Measurements from ENCODE around the gene MED13L. TPM values are rescaled to one million over a fixed set of nuclear protein-coding genes. Genes with fewer than 3 reads are reported as not detected.

Gene MED13L
- total and polyA plus RNA-seq, 2 of the 4 experiments (the other 2 are of a cell fraction): 17.9 to 49.1 TPM

- dilution Hi-C loops (cut with HindIII; ENCODE audit: low sequenced_read_pairs, unreplicated experiment) (no loop called here), in situ Hi-C loops (cut with MboI; ENCODE audit: low sequenced_read_pairs) (no loop called here), intact Hi-C loops (cut with micrococcal nuclease) (no loop called here)
- no peaks in the 10 kb centered on the region; the same call in 1 of the 2 replicates for H3K4me1 ChIP-seq (ENCODE audit: control insufficient read depth, insufficient read depth, low read length)
- H2BK120ac ChIP-seq (ENCODE audit: low read depth, low read length): no peak overlapping the region
- H3K27me3 ChIP-seq (ENCODE audit: control insufficient read depth, insufficient read depth, low read length): no peaks in the 10 kb centered on the region
- no peak overlapping the region for H2BK5ac ChIP-seq (ENCODE audit: low read depth, low read length, poor library complexity, severe bottlenecking)
- ATAC-seq (ENCODE audit: low read depth) (no peak), DNase-seq (no peak)
- H4K20me1 ChIP-seq (ENCODE audit: insufficient read depth, low read length): no peaks in the 10 kb centered on the region
- H2AFZ ChIP-seq (replicated peaks; ENCODE audit: low read length, poor library complexity): peak overlapping the region; percentile 60
- no peak overlapping the region for H4K91ac ChIP-seq (ENCODE audit: insufficient read depth, low read depth, low read length)
- H3K18ac ChIP-seq (ENCODE audit: low read depth, low read length): no peak overlapping the region
- no peak overlapping the region for H3K4me3 ChIP-seq (ENCODE audit: insufficient read depth, low read depth, low read length)
- no peak overlapping the region for H3K4me2 ChIP-seq (ENCODE audit: low read depth, low read length)
- no peaks in the 10 kb centered on the region; the same call in 1 of the 2 replicates for H3K9me1 ChIP-seq (ENCODE audit: insufficient read depth, low read length)
- no peak overlapping the region for H2AK5ac ChIP-seq (ENCODE audit: low read depth, low read length)
- H3K36me3 ChIP-seq (ENCODE audit: control insufficient read depth, insufficient read depth, low read length): no peaks in the 10 kb centered on the region
- WGBS, 2 experiments (ENCODE audit: extremely low coverage in 2 of 2, insufficient read length in 1 of 2): no CpG with 5 or more reads among the region's 1 CpG
- H3K9me3 ChIP-seq (ENCODE audit: control insufficient read depth, insufficient read depth, low read length): no peaks in the 10 kb centered on the region
- ChIA-PET CTCF (no interaction called here), POLR2A (ENCODE audit: unreplicated experiment) (no interaction called here)
- no peak overlapping the region for H3K14ac ChIP-seq (replicated peaks; ENCODE audit: low read depth, low read length)
- TF ChIP-seq BHLHE40 (IDR thresholded peaks at IDR 0.05; ENCODE audit: low read depth, low read length) (no peak), NFE2L2 (IDR thresholded peaks at IDR 0.05; ENCODE audit: low read depth, low read length) (no peak), MAZ (IDR thresholded peaks at IDR 0.05; ENCODE audit: borderline replicate concordance, low read depth, low read length) (no peak), CTCF (conservative IDR thresholded peaks at IDR 0.05; ENCODE audit: low read depth, low read length) (no peak), CHD1 (IDR thresholded peaks at IDR 0.05; ENCODE audit: low read depth, low read length) (no peak), MXI1 (IDR thresholded peaks at IDR 0.05; ENCODE audit: borderline replicate concordance, low read depth, low read length) (no peak), USF2 (IDR thresholded peaks at IDR 0.05; ENCODE audit: low read depth, low read length) (no peak), RAD21 (IDR thresholded peaks at IDR 0.05; ENCODE audit: low read length) (no peak), ELK1 (IDR thresholded peaks at IDR 0.05; ENCODE audit: borderline replicate concordance, low read depth, low read length) (no peak), SMC3 (IDR thresholded peaks at IDR 0.05; ENCODE audit: low read depth, low read length) (no peak), RFX5 (IDR thresholded peaks at IDR 0.05; ENCODE audit: low read depth, low read length) (no peak), POLR2A (IDR thresholded peaks at IDR 0.05; ENCODE audit: low read depth, low read length) (no peak), CEBPB (IDR thresholded peaks at IDR 0.05; ENCODE audit: low read depth, low read length) (no peak), FOS (IDR thresholded peaks at IDR 0.05; ENCODE audit: low read depth, low read length) (no peak)
- H2BK15ac ChIP-seq (ENCODE audit: low read depth, low read length): no peak overlapping the region
- no peak overlapping the region for H3K4ac ChIP-seq (ENCODE audit: low read depth, low read length)
- H3K23ac ChIP-seq (ENCODE audit: low read depth, low read length): no peak overlapping the region
- no peak overlapping the region for H3K27ac ChIP-seq (ENCODE audit: insufficient read depth, low read length)
- no TSS peak for BruUV-seq (replicated peaks)
- H3K79me1 ChIP-seq (ENCODE audit: low read depth in 1 of 2, low read length in 2 of 2): no peaks in the 10 kb centered on the region
- H2BK20ac ChIP-seq (ENCODE audit: low read depth, low read length): no peak overlapping the region
- no peak overlapping the region for H2AK9ac ChIP-seq (replicated peaks; ENCODE audit: low read depth, low read length, poor library complexity)
- H3K56ac ChIP-seq (ENCODE audit: extremely low read depth, insufficient read depth, low read length): no peak overlapping the region
- no peak overlapping the region for H4K5ac ChIP-seq (ENCODE audit: low read depth, low read length)
- no peak overlapping the region for H4K8ac ChIP-seq (ENCODE audit: low read depth in 2 of 2, low read length in 2 of 2)
- no peak overlapping the region for H3K9ac ChIP-seq (ENCODE audit: low read depth, low read length)
Measured at GRCh38 chr12:115942346-115942745, 335.1 kb downstream of the MED13L start.
